ENCODE results near the gene LAMC3. TPM values are rescaled to one million over a fixed set of nuclear protein-coding genes. Genes with fewer than 3 reads are reported as not detected.

The LAMC3 gene
- total RNA-seq, 8 experiments from 2014 or later: 0.05 to 96.7 (median 0.35) TPM; not detected in 1

- in situ Hi-C loops (cut with MboI; ENCODE audit: low pct_unique_long_range_greater_than_20kb in 2 of 9, low sequenced_read_pairs in 9 of 9, unreplicated experiment in 9 of 9): loop anchor here in 4 of 9 experiments (25.0 kb wide), 3 partner anchors 98 to 277 kb away; partner anchors contain the start of gene AIF1L (in 1 of the 4)
- no peak for ATAC-seq (replicated peaks in 6 of 8)
- WGBS, 10 experiments: 20 to 96% (median 82%) methylated on average over 1 to 4 of the region's 18 CpGs; no CpG with 5 or more reads in 6 of the 10 experiments
- no peak overlapping the region for H3K4me3 ChIP-seq
- peaks cover 46 to 55% of the 10 kb centered on the region in 2 donors for H3K4me1 ChIP-seq (replicated peaks in 1 of 2)
- H3K27ac ChIP-seq: peak overlapping the region; percentile 3 to 44
Measured at GRCh38 chr9:130989391-130989790, 19.6 kb upstream of the LAMC3 start.

- WGBS, 10 experiments: 80 to 100% (median 92%) methylated on average over 2 to 4 of the region's 22 CpGs; no CpG with 5 or more reads in 7 of the 10 experiments
- H3K4me1 ChIP-seq (replicated peaks in 1 of 2): peaks cover 44 to 52% of the 10 kb centered on the region in 2 donors
- peak in 1 of 8 experiments; percentile 3 for ATAC-seq (replicated peaks in 6 of 8)
- H3K4me3 ChIP-seq: no peak overlapping the region
- H3K27ac ChIP-seq: peak overlapping the region; percentile 3 to 44
- in situ Hi-C loops (cut with MboI; ENCODE audit: low pct_unique_long_range_greater_than_20kb in 2 of 9, low sequenced_read_pairs in 9 of 9, unreplicated experiment in 9 of 9): loop anchor here in 4 of 9 experiments (25.0 kb wide), 3 partner anchors 97 to 278 kb away; partner anchors contain the start of gene AIF1L (in 1 of the 4)
Measured at GRCh38 chr9:130989891-130990290, 19.1 kb upstream of the LAMC3 start.

GRCh38 chr9:130990306-130990977 is 18.5 kb upstream of the LAMC3 start:
- ATAC-seq (replicated peaks in 6 of 8): peak in 6 of 8 experiments; percentile 10 to 56 (median 44)
- WGBS, 10 experiments: 29 to 100% (median 81%) methylated on average over 3 to 7 of the region's 23 CpGs; no CpG with 5 or more reads in 4 of the 10 experiments
- Histone ChIP-seq H3K4me3 (no peak overlapping the region), H3K27ac (peak overlapping the region; percentile 3 to 44), H3K4me1 (replicated peaks in 1 of 2) (peaks cover 45 to 52% of the 10 kb centered on the region in 2 donors)
- in situ Hi-C loops (cut with MboI; ENCODE audit: low pct_unique_long_range_greater_than_20kb in 2 of 9, low sequenced_read_pairs in 9 of 9, unreplicated experiment in 9 of 9): loop anchor here in 4 of 9 experiments (25.0 kb wide), 3 partner anchors 97 to 278 kb away; partner anchors contain the start of gene AIF1L (in 1 of the 4)

- WGBS, 10 experiments: 6 to 100% (median 25%) methylated on average over 1 to 11 of the region's 26 CpGs; no CpG with 5 or more reads in 5 of the 10 experiments
- Histone ChIP-seq H3K27ac (peak overlapping the region; percentile 3 to 44), H3K4me3 (no peak overlapping the region), H3K4me1 (replicated peaks in 1 of 2) (peaks cover 47 to 52% of the 10 kb centered on the region in 2 donors)
- in situ Hi-C loops (cut with MboI; ENCODE audit: low pct_unique_long_range_greater_than_20kb in 2 of 9, low sequenced_read_pairs in 9 of 9, unreplicated experiment in 9 of 9): loop anchor here in 4 of 9 experiments (25.0 kb wide), 3 partner anchors 96 to 279 kb away; partner anchors contain the start of gene AIF1L (in 1 of the 4)
- peak; percentile 39 to 76 (median 66) for ATAC-seq (replicated peaks in 6 of 8)
Measured at GRCh38 chr9:130990978-130991777, 17.8 kb upstream of the LAMC3 start.

- peaks cover 39 to 43% of the 10 kb centered on the region in 2 donors for H3K4me1 ChIP-seq (replicated peaks in 1 of 2)
- 78 to 92% (median 80%) methylated on average over 2 to 12 of the region's 20 CpGs; no CpG with 5 or more reads in 5 of the 10 experiments for WGBS, 10 experiments
- in situ Hi-C loops (cut with MboI; ENCODE audit: low pct_unique_long_range_greater_than_20kb in 2 of 9, low sequenced_read_pairs in 9 of 9, unreplicated experiment in 9 of 9): loop anchor here in 4 of 9 experiments (25.0 kb wide), 3 partner anchors 95 to 280 kb away; partner anchors contain the start of gene AIF1L (in 1 of the 4)
Measured at GRCh38 chr9:130991778-130992681, 16.9 kb upstream of the LAMC3 start.

GRCh38 chr9:130992682-130993032 is 16.3 kb upstream of the LAMC3 start:
- WGBS, 10 experiments: 90 to 100% (median 94%) methylated on average over 2 to 5 of the region's 10 CpGs; no CpG with 5 or more reads in 6 of the 10 experiments
- ATAC-seq (replicated peaks in 6 of 8): no peak
- peaks cover 32 to 37% of the 10 kb centered on the region in 2 donors for H3K4me1 ChIP-seq (replicated peaks in 1 of 2)
- in situ Hi-C loops (cut with MboI; ENCODE audit: low pct_unique_long_range_greater_than_20kb in 2 of 9, low sequenced_read_pairs in 9 of 9, unreplicated experiment in 9 of 9): loop anchor here in 4 of 9 experiments (25.0 kb wide), 3 partner anchors 95 to 280 kb away; partner anchors contain the start of gene AIF1L (in 1 of the 4)
- no peak overlapping the region for H3K4me3 ChIP-seq
- H3K27ac ChIP-seq: no peak overlapping the region

More at GRCh38 chr9:130991778-130992681, 16.9 kb upstream of the LAMC3 start:
- Histone ChIP-seq H3K4me3 (no peak overlapping the region), H3K27ac (peak overlapping the region; percentile 0 to 11)
- no peak for ATAC-seq (replicated peaks in 6 of 8)

GRCh38 chr9:130993303-130994030 is 15.5 kb upstream of the LAMC3 start:
- in situ Hi-C loops (cut with MboI; ENCODE audit: low pct_unique_long_range_greater_than_20kb in 2 of 9, low sequenced_read_pairs in 9 of 9, unreplicated experiment in 9 of 9): loop anchor here in 4 of 9 experiments (25.0 kb wide), 3 partner anchors 94 to 281 kb away; partner anchors contain the start of gene AIF1L (in 1 of the 4)
- no peak for ATAC-seq (replicated peaks in 6 of 8)
- Histone ChIP-seq H3K4me1 (replicated peaks in 1 of 2) (peaks cover 33 to 36% of the 10 kb centered on the region in 2 donors), H3K4me3 (no peak overlapping the region), H3K27ac (peak overlapping the region in 1 of 2 donors; percentile 17)
- WGBS, 10 experiments: 60 to 100% (median 87%) methylated on average over 1 to 3 of the region's 14 CpGs; no CpG with 5 or more reads in 6 of the 10 experiments

- peak overlapping the region in 1 of 2 donors; percentile 45 for H3K27ac ChIP-seq
- in situ Hi-C loops (cut with MboI; ENCODE audit: low pct_unique_long_range_greater_than_20kb in 2 of 9, low sequenced_read_pairs in 9 of 9, unreplicated experiment in 9 of 9): loop anchor here in 4 of 9 experiments (25.0 kb wide), 3 partner anchors 93 to 282 kb away; partner anchors contain the start of gene AIF1L (in 1 of the 4)
- WGBS, 10 experiments: 0 to 83% (median 62%) methylated on average over 1 to 5 of the region's 6 CpGs; no CpG with 5 or more reads in 3 of the 10 experiments
- ATAC-seq (replicated peaks in 6 of 8): no peak
- H3K4me1 ChIP-seq (replicated peaks in 1 of 2): peaks cover 29 to 37% of the 10 kb centered on the region in 2 donors
- no peak overlapping the region for H3K4me3 ChIP-seq
Measured at GRCh38 chr9:130994135-130995085, 14.6 kb upstream of the LAMC3 start.

GRCh38 chr9:130995086-130996011 is 13.6 kb upstream of the LAMC3 start:
- ATAC-seq (replicated peaks in 6 of 8): peak in 1 of 8 experiments; percentile 4
- Histone ChIP-seq H3K27ac (peak overlapping the region; percentile 19 to 30), H3K4me1 (replicated peaks in 1 of 2) (peaks cover 21 to 32% of the 10 kb centered on the region in 2 donors), H3K4me3 (no peak overlapping the region)
- in situ Hi-C loops (cut with MboI; ENCODE audit: low pct_unique_long_range_greater_than_20kb in 2 of 9, low sequenced_read_pairs in 9 of 9, unreplicated experiment in 9 of 9): loop anchor here in 4 of 9 experiments (25.0 kb wide), 3 partner anchors 92 to 283 kb away; partner anchors contain the start of gene AIF1L (in 1 of the 4)
- 10 to 100% (median 56%) methylated on average over 2 to 7 of the region's 15 CpGs; no CpG with 5 or more reads in 2 of the 10 experiments for WGBS, 10 experiments

Data from motor neuron (in vitro differentiated cells).